22Rv1 (cell line): ENCODE measurements around the gene LRRC73.
"Not testable (repeated sequence)": the region's sequence is repeated elsewhere in the genome, so short reads cannot be mapped to it uniquely, and the experiment has no call there.

Experiments
- H3K27ac ChIP-seq: fragments of 450-650 bp; 2 replicates; pipeline ENCODE4 v1.5.1; 2017
- ZFX ChIP-seq: fragments of 450-650 bp; IDR thresholded peaks from 2 replicates; pipeline ENCODE4 v1.6.1; 2017; ENCODE audit warnings: antibody characterized with exemption, borderline replicate concordance
- TF ChIP-seq, protein P1 (sequence below): fragments of 450-650 bp; IDR thresholded peaks from 2 replicates; pipeline ENCODE4 v1.5.1; 2017; ENCODE audit warnings: mild to moderate bottlenecking

The LRRC73 gene, protein sequence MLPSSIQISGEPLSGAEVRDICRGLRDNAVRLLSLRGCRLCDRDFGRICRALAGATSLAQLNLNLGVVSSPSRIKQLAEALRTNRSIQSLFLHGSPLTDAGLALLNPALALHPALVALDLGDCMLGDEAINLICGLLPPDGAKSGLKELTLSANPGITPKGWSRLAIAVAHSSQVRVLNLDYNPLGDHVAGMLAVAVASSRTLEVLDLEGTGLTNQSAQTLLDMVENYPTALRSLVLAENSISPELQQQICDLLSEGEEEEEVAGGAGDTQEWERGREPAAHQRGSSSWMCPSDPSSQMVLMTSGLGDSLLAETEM

DNA sequence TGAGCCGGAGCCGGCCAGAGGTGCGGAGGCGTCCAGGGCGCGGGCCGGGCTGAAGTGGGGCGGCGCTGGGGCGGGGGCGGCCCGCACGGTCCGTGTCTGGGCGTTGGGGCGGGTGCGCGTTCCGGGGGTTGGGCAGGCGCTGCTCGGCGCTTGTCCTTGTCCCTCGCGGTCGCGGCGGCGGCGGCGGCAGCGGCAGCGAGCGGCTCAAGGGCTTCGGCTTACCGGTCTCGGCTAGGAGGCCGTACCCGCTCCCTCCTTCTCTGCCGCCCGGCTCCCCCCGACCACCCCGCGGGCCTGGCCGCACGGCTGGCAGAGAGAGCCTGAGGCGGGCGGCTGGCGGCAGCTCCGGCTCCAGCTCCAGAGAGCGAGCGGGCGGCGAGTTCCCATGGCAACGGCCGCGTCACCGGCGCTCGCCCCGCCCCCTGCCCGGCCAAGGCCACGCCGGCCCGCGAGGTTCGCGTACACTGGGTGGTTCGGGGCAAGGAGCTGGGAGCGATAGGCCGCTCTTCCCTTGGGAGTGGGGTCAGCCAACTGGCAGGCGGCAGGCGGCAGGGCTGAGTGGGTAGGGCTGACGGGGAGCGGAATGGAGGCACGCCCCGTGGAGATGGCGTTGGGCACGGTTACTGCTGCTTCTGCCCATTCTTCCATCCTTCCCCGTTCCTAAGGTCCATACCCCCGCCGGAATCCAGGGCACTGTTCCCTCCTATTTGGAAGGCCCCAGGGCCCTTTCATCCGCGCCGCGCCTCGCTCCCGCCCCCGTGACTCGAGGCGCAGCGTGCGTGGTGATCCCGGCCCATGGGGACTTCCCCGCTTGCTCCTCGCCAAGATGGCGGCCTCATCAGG, at the start of gene LRRC73:
LRRC73 (minus strand) TSS at position 363 of the 843 bp plus-strand sequence. CDS start 561 bp downstream, outside the sequence.
- TF ChIP-seq ZFX: no peak
- TF ChIP-seq, protein P1, sequence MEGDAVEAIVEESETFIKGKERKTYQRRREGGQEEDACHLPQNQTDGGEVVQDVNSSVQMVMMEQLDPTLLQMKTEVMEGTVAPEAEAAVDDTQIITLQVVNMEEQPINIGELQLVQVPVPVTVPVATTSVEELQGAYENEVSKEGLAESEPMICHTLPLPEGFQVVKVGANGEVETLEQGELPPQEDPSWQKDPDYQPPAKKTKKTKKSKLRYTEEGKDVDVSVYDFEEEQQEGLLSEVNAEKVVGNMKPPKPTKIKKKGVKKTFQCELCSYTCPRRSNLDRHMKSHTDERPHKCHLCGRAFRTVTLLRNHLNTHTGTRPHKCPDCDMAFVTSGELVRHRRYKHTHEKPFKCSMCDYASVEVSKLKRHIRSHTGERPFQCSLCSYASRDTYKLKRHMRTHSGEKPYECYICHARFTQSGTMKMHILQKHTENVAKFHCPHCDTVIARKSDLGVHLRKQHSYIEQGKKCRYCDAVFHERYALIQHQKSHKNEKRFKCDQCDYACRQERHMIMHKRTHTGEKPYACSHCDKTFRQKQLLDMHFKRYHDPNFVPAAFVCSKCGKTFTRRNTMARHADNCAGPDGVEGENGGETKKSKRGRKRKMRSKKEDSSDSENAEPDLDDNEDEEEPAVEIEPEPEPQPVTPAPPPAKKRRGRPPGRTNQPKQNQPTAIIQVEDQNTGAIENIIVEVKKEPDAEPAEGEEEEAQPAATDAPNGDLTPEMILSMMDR: no peak
- H3K27ac ChIP-seq: peak within 1 kb of the TSS; percentile 93

DNA sequence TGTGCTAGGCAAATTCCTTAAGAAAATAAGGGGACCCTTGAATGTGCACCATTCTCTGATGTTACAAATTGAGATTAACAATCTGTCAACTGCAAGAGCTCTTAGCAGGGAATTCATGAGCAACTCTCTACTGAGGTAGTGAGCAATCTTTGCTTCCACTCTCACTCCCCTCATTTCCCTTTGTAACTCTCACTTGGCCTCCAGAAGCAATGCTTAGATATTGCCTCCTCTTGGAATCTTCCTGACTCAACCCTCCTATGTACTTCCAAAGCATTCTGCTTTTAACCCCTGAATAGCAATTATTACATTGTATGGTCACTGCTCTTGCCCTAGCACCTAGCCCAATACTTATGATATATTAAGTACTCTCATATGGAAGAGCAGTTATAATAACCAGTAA, 49.2 kb upstream of the LRRC73 start:
- TF ChIP-seq, protein P1: no peak
- TF ChIP-seq ZFX: no peak
- no peak overlapping the region for H3K27ac ChIP-seq

DNA sequence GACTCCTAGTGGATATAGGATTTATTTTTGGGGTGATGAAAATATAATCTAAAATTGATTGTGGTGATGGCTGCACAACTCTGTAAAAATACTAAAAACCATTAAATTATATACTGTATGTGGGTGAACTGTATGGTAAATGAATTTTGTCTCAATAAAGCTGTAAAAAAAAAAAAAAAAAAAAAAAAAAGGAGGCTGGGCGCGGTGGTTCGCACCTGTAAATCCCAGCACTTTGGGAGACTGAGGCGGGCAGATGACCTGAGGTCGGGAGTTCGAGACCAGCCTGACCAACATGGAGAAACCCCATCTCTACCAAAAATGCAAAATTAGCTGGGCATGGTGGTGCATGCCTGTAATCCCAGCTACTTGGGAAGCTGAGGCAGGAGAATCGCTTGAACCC, 47.5 kb upstream of the LRRC73 start:
- not testable (repeated sequence) for H3K27ac ChIP-seq

DNA sequence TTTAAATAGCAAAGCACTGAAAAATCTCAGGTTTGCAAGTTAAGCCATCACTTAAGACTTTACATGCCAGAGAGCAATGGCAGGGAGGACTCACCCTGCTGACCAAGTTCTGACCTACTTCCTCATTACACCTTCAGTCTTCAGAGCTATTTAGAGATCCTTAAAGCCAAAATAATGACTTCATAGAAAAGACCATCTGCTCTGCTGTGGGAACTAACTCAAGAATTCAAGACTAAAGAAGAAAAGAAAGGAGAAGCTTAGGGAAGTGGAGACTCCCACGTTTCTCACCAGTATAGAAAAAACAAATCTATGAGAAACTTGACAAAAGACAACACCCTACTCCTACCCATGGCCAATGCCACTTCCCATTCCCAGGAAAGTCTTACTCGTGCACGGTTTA, 37.1 kb upstream of the LRRC73 start:
- no peak overlapping the region for H3K27ac ChIP-seq
- TF ChIP-seq, protein P1: no peak
- no peak for TF ChIP-seq ZFX

DNA sequence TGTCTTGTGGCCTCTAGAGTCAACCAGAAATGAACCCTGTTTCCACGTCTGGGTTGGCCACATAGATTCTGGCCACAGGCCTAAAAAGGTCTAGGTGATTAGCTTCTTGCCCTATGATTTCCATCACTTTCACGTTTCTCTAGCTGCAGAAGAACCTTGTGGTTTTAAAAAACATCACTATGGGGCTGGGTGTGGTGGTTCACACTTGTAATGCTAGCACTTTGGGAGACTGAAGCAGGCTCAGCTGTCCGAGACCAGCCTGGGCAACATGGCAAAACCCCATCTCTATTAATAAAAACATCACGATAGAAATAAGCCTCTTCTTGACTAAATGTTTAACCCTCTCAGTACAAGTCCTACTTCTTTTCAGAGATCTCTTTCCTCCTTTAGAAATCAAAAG, 34.3 kb upstream of the LRRC73 start:
- no peak overlapping the region for H3K27ac ChIP-seq
- TF ChIP-seq, protein P1: no peak
- TF ChIP-seq ZFX: no peak

DNA sequence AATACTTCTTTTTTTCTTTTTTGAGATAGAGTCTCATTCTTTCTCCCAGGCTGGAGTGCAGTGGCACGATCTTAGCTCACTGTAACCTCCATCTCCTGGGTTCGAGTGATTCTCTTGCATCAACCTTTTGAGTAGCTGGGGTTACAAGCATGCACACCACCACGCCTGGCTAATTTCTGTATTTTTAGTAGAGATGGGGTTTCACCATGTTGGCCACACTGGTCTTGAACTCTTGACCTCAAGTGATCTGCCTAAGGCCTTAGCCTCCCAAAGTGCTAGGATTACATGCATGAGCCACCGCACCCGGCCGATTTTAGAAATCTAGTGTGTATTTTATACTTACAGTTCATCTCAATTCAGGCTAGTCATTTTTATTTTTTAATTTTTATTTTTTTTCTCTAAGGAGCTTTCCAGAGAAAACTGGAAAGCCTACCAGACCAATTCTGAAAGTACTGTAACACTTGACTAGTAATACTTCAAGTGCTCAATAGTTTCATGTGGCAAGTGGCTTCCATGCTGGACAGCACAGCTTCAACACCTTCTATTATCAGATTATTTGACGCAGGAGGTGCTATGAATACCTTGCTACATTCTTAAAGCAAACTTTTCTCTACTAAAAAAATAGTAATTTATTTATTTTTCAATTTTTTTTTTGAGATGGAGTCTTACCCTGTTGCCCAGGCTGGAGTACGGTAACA, 31.8 kb upstream of the LRRC73 start:
- no peak overlapping the region for H3K27ac ChIP-seq
- TF ChIP-seq ZFX: no peak
- TF ChIP-seq, protein P1: no peak

DNA sequence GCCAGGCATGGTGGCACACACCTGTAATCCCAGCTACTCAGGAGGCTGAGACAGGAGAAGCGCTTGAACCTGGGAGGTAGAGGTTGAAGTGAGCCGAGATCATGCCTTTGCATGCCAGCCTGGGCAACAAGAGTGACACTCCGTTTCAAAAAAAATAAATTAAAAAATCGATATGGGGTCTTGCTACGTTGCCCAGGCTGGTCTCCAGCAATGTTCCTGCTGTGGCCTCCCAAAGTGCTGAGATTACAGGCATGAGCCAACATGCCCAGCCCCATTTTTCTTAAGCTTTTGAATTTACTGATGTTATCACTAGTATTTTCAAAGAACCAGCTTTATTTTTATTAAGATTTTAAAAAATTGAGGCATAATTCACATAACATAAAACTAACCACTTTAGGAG, 30.4 kb upstream of the LRRC73 start:
- H3K27ac ChIP-seq: no peak overlapping the region
- TF ChIP-seq ZFX: no peak
- TF ChIP-seq, protein P1: no peak

DNA sequence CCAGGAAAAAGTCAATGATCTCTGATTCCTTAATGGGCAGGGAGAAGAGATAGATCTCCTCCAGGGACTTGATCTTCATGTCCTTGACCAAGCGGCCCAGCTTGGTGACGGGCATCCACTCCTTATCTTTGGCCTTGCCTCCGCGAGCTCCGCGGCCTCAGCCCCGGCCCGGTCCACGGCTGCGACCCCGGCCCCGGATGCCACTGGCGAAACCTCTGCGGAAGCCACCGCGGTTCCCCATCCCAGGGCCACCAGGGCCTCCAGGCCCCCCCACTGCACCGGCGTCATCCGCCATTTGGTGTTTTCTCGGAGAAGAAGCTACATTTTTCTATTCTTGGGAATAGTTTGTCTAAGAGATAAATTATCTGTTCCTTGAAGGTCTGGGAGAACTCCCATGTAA, 29.3 kb upstream of the LRRC73 start:
- not testable (repeated sequence) for H3K27ac ChIP-seq

DNA sequence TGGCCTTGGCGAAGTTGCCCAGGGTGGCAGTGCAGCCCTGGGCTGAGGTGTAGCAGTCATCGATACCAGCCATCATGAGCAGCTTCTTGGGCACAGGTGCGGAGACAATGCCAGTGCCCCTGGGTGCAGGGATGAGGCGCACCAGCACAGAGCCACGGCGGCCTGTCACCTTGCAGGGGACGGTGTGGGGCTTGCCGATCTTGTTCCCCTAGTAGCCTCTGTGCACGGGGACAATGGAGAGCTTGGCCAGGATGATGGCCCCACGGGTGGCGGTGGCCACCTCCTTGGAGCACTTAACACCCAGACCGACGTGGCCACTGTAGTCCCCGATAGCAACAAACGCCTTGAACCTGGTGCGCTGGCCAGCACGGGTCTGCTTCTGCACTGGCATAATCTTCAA, 28.8 kb upstream of the LRRC73 start:
- H3K27ac ChIP-seq: not testable (repeated sequence)
